CD4-positive, alpha-beta T cell treated with Interleukin-10 for 1 hour (primary cell): ENCODE data around the gene INAVA.

Source experiments
- DNase-seq: peaks from one replicate; pipeline ENCODE4 v3.0.0-alpha.2; 2020

The INAVA gene

GRCh38 chr1:200894712-200895442 lies at the start of gene INAVA:
Gene INAVA, plus strand, starts transcription at chr1:200894900. Its CDS starts 3,501 bp downstream, at chr1:200898401.
- no peak for DNase-seq

GRCh38 chr1:200845360-200845759 lies 49.3 kb upstream of the INAVA start:
- DNase-seq: no peak

- no peak for DNase-seq
Observed at GRCh38 chr1:200846398-200846797, 48.3 kb upstream of the INAVA start.

GRCh38 chr1:200849430-200849829 lies 45.3 kb upstream of the INAVA start:
- DNase-seq: no peak

- DNase-seq: no peak
Observed at GRCh38 chr1:200850554-200850953, 44.1 kb upstream of the INAVA start.

- no peak for DNase-seq
Observed at GRCh38 chr1:200856716-200857357, 37.9 kb upstream of the INAVA start.

- DNase-seq: no peak
Observed at GRCh38 chr1:200857804-200858203, 36.9 kb upstream of the INAVA start.

GRCh38 chr1:200861937-200862647 lies 32.6 kb upstream of the INAVA start:
- DNase-seq: peak; percentile 59

- DNase-seq: peak; percentile 39
Observed at GRCh38 chr1:200862713-200863415, 31.8 kb upstream of the INAVA start.

GRCh38 chr1:200866116-200866515 lies 28.6 kb upstream of the INAVA start:
- no peak for DNase-seq

GRCh38 chr1:200866521-200866920 lies 28.2 kb upstream of the INAVA start:
- no peak for DNase-seq

GRCh38 chr1:200867018-200867811 lies 27.5 kb upstream of the INAVA start:
- no peak for DNase-seq

GRCh38 chr1:200869376-200869752 lies 25.3 kb upstream of the INAVA start:
- no peak for DNase-seq

- peak; percentile 51 for DNase-seq
Observed at GRCh38 chr1:200869753-200870391, 24.8 kb upstream of the INAVA start.

GRCh38 chr1:200872446-200873115 lies 22.1 kb upstream of the INAVA start, which contains the start of gene GPR25:
Gene GPR25, plus strand, starts transcription at chr1:200872981. Its CDS starts 57 bp downstream, at chr1:200873038.
- DNase-seq: no peak

- no peak for DNase-seq
Observed at GRCh38 chr1:200873116-200873670, 21.5 kb upstream of the INAVA start.

GRCh38 chr1:200873671-200874397 lies 20.9 kb upstream of the INAVA start:
- no peak for DNase-seq

GRCh38 chr1:200874694-200875093 lies 20.0 kb upstream of the INAVA start:
- no peak for DNase-seq

GRCh38 chr1:200875416-200875815 lies 19.3 kb upstream of the INAVA start:
- no peak for DNase-seq

- no peak for DNase-seq
Observed at GRCh38 chr1:200877010-200877409, 17.7 kb upstream of the INAVA start.
